ENCODE data around the gene FAM200A.

Gene FAM200A

DNA sequence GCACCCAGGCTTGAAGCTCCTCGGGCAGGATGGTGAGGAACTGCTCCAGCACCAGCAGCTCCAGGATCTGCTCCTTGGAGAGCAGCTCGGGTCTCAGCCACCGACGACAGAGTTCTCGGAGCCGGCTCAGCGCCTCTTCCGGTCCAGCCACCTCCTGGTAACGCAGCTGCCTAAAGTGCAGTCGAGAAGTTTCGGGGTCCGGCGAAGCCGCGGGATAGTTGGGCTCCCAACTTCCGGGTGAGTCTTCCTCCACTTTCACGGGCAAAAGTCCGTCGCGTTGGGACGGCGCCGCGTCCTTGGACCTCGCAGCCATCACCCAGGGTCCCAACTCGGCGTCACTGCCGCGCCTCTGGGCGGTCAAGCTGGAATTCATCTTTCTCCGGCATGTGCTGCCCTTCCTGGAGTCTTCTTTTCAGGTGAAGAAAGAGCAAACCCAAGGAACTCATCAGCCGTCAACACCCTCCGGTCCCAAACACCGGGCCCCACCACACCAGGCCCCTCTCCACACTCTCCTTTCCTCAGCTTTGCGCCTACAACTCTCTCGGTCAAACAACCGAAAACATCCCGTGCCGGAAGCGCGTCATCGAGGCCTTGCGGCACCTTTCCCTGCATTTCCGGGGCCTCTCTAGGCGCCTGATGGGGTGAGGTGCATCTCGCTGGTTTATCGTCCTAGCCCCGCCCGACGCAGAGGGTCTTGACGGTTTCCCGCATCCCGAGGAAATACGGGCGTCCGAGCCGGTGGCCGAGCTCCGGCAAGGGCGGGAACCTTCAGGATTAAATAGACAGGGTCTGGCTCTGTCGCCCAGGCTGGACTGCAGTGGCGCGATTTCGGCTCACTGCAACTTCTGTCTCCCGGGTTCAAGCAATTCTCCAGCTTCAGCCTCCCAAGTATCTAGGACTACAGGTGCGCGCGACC, 51.9 kb downstream of the FAM200A start, which contains the start of gene ZNF394:
TSS of gene ZNF394 (minus strand) at position 561 of the 916 bp plus-strand sequence. CDS start at position 373, 188 bp downstream.
- peak; percentile 50 for DNase-seq

DNA sequence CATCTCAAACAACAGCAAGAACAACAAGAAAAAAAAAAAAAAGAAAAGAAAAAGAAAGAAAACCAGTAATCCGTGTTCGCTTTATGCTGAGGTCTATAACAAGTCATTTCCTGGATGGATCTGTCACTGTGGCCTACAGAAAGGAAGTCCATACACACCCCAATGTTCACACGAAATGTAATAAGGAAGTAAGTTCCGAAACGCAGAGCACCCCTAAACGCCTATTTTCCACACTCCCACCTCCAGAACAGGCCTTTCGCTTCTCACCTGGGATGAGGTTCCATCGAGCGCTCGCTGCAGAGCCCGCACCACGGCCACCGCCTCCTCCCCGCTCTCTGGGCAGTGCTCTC, 52.6 kb downstream of the FAM200A start:
- no peak for DNase-seq

GRCh38 chr7:99498546-99498944, 53.4 kb downstream of the FAM200A start:
- DNase-seq: no peak

GRCh38 chr7:99497766-99498545, 54.0 kb downstream of the FAM200A start:
- no peak for DNase-seq
